T-helper 2 cell treated with Interferon-gamma antibody and Interleukin-4, amounts not matched to agents 5 μg/mL and 100 μg/mL, for 36 hours (primary cell): ENCODE data around the gene PRMT1.

Experiments used
- DNase-seq: peaks from one replicate; pipeline ENCODE4 v3.0.0; 2021; ENCODE audit warnings: low spot score
- H3K27ac Mint-ChIP-seq: one replicate; pipeline ENCODE4 v1.8.0; 2021; ENCODE audit warnings: mild to moderate bottlenecking, mixed read lengths
- H3K27me3 Mint-ChIP-seq: one replicate; pipeline ENCODE4 v1.8.0; 2021; ENCODE audit warnings: low read depth, mixed read lengths
- H3K36me3 Mint-ChIP-seq: one replicate; pipeline ENCODE4 v1.8.0; 2021; ENCODE audit warnings: low read depth, mixed read lengths
- H3K4me1 Mint-ChIP-seq: one replicate; pipeline ENCODE4 v1.8.0; 2021; ENCODE audit warnings: low read depth, mixed read lengths
- H3K4me3 Mint-ChIP-seq: one replicate; pipeline ENCODE4 v1.8.0; 2022; ENCODE audit warnings: mild to moderate bottlenecking, moderate library complexity, mixed read lengths
- H3K9me3 Mint-ChIP-seq: one replicate; pipeline ENCODE4 v1.8.0; 2021; ENCODE audit warnings: mixed read lengths

PRMT1 gene

GRCh38 chr19:49684983-49685553, 8.0 kb downstream of the PRMT1 start:
- H3K36me3 Mint-ChIP-seq, result peaks cover 37% of the 10 kb centered on the region
- no peaks in the 10 kb centered on the region for H3K9me3 Mint-ChIP-seq
- H3K4me3 Mint-ChIP-seq, result no peak overlapping the region
- no peaks in the 10 kb centered on the region for H3K27me3 Mint-ChIP-seq
- H3K27ac Mint-ChIP-seq, result no peak overlapping the region
- DNase-seq, result no peak
- H3K4me1 Mint-ChIP-seq, result peaks cover 14% of the 10 kb centered on the region

GRCh38 chr19:49685845-49686332, 8.8 kb downstream of the PRMT1 start:
- peaks cover 37% of the 10 kb centered on the region for H3K36me3 Mint-ChIP-seq
- H3K27ac Mint-ChIP-seq, result peak overlapping the region; percentile 8
- peaks cover 18% of the 10 kb centered on the region for H3K4me1 Mint-ChIP-seq
- no peak for DNase-seq
- H3K4me3 Mint-ChIP-seq, result no peak overlapping the region
- peaks cover 7% of the 10 kb centered on the region for H3K27me3 Mint-ChIP-seq
- no peaks in the 10 kb centered on the region for H3K9me3 Mint-ChIP-seq

DNA sequence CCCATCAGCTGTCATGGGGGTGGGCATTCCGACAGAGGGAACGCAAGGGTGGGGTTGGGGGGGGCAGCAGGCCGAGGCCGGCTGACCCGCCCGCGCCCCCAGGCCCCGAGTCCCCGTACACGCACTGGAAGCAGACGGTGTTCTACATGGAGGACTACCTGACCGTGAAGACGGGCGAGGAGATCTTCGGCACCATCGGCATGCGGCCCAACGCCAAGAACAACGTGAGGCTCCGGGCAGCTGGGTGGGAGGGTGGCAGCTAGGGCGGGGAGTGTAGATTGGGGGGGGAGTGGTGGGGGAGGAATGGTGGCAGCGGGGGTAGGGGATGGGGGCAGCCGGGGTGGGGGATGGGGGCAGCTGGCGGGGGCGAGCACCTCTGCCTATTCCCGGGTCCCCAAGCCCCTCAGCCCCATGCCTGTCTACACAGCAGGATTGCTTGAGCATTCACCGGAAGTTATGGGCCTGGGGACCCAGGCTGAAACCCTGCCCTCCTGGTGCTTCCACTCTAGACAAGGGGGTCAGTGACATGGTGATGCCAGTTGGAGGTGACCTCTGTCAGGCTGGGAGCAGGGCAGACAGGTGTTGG, 9.5 kb downstream of the PRMT1 start:
- Mint-ChIP-seq H3K36me3 (peaks cover 36% of the 10 kb centered on the region), H3K4me1 (peaks cover 20% of the 10 kb centered on the region), H3K9me3 (no peaks in the 10 kb centered on the region), H3K27ac (no peak overlapping the region), H3K27me3 (peaks cover 9% of the 10 kb centered on the region), H3K4me3 (no peak overlapping the region)
- DNase-seq, result no peak

- Mint-ChIP-seq H3K4me1 (peaks cover 19% of the 10 kb centered on the region), H3K27ac (no peak overlapping the region), H3K36me3 (peaks cover 31% of the 10 kb centered on the region), H3K4me3 (no peak overlapping the region), H3K9me3 (no peaks in the 10 kb centered on the region), H3K27me3 (peaks cover 9% of the 10 kb centered on the region)
- no peak for DNase-seq
Observed at GRCh38 chr19:49687150-49687549, 10.1 kb downstream of the PRMT1 start.

GRCh38 chr19:49687566-49688316, 10.7 kb downstream of the PRMT1 start:
- no peaks in the 10 kb centered on the region for H3K9me3 Mint-ChIP-seq
- peaks cover 27% of the 10 kb centered on the region for H3K36me3 Mint-ChIP-seq
- peaks cover 14% of the 10 kb centered on the region for H3K27me3 Mint-ChIP-seq
- peaks cover 16% of the 10 kb centered on the region for H3K4me1 Mint-ChIP-seq
- H3K4me3 Mint-ChIP-seq, result no peak overlapping the region
- H3K27ac Mint-ChIP-seq, result no peak overlapping the region
- no peak for DNase-seq

GRCh38 chr19:49688531-49689132, 11.6 kb downstream of the PRMT1 start:
- no peaks in the 10 kb centered on the region for H3K9me3 Mint-ChIP-seq
- H3K27ac Mint-ChIP-seq, result no peak overlapping the region
- H3K27me3 Mint-ChIP-seq, result peaks cover 17% of the 10 kb centered on the region
- no peak for DNase-seq
- no peak overlapping the region for H3K4me3 Mint-ChIP-seq
- peaks cover 26% of the 10 kb centered on the region for H3K36me3 Mint-ChIP-seq
- peaks cover 16% of the 10 kb centered on the region for H3K4me1 Mint-ChIP-seq

GRCh38 chr19:49689133-49690078, 12.3 kb downstream of the PRMT1 start, which contains the start of gene ADM5:
Gene ADM5 (plus strand): TSS chr19:49689594. CDS start chr19:49689838, 244 bp downstream.
- H3K36me3 Mint-ChIP-seq, result peaks cover 19% of the 10 kb centered on the region
- H3K4me3 Mint-ChIP-seq, result peak within 1 kb of the TSS; percentile 81
- H3K27ac Mint-ChIP-seq, result no peak within 1 kb of the TSS
- no peaks in the 10 kb centered on the region for H3K9me3 Mint-ChIP-seq
- peaks cover 16% of the 10 kb centered on the region for H3K4me1 Mint-ChIP-seq
- DNase-seq, result no peak
- peaks cover 17% of the 10 kb centered on the region for H3K27me3 Mint-ChIP-seq

DNA sequence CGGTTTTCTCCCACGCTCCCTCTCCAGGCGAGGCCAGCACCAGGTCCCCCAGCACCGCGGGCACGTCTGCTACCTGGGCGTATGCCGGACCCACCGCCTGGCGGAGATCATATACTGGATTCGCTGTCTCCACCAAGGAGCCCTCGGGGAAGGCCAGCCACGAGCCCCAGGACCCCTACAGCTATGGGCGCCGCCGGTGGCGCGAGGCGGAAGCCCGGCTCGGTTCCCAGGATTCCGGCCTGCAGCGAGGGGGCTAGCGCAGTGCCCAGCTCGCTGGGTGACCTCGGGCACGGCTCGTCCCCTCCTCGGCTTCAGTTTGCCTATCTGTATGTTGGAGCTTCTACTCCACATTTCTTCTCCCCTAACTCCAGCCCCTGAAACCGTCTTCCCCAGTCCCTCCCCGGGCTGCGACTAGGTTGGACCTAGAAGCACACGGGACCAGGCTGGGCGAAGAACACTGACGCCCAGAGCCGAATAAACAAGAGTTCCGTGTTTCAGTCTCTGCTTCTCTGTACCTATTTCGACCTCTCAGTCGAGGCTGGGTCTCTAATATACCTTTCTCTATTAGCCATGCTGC, 13.1 kb downstream of the PRMT1 start:
- Mint-ChIP-seq H3K4me3 (peak overlapping the region; percentile 81), H3K9me3 (no peaks in the 10 kb centered on the region), H3K27me3 (peaks cover 17% of the 10 kb centered on the region), H3K27ac (no peak overlapping the region), H3K36me3 (peaks cover 19% of the 10 kb centered on the region), H3K4me1 (peaks cover 16% of the 10 kb centered on the region)
- no peak for DNase-seq

GRCh38 chr19:49690656-49691242, 13.7 kb downstream of the PRMT1 start, which contains the start of gene CPT1C:
Gene CPT1C (plus strand): TSS chr19:49691116. CDS start chr19:49692253, 1,137 bp downstream.
- Mint-ChIP-seq H3K4me1 (peaks cover 16% of the 10 kb centered on the region), H3K27ac (peak within 1 kb of the TSS; percentile 39), H3K36me3 (peaks cover 15% of the 10 kb centered on the region), H3K4me3 (peak within 1 kb of the TSS; percentile 81), H3K27me3 (peaks cover 17% of the 10 kb centered on the region), H3K9me3 (no peaks in the 10 kb centered on the region)
- DNase-seq, result peak; percentile 45

DNA sequence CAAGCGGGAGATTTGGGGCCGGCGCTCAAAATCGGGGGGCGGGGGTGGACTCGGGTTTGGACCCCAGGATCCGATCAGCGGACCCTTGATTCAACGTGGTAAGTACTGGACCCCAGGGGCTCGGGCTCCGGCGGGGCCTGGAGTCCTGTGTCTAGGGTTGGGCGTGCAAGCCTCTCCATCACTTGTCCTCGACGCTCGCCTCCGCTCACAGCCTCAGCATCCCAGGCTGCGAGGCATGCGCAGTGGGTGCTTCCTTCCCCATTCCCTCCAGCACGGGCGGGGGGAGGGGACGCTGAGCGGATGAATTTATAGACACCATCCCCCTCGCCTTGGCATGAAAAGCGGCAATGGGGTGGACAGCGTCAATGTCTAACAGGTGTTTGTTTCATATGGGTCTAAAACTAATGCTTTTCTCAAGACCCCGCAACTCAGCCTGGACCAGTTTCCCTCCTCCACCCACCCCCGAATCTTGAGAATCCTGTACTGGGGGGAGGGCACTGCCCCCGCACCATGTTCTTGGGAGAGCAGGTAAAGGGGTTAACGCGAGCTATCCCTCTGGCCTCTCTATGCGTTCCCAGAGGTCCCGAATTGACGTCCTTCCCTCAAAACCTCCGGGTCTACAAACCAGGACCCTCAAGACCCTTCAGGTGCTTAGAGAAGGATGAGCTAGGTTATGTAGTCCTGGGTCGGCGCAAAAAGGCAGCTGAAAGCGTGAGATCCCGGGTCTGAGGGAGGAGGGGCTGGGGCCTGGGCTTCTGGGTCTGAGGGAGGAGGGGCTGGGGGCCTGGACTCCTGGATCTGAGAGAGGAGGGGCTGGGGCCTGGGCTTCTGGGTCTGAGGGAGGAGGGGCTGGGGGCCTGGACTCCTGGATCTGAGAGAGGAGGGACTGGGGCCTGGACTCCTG, 14.4 kb downstream of the PRMT1 start:
- Mint-ChIP-seq H3K9me3 (no peaks in the 10 kb centered on the region), H3K36me3 (peaks cover 12% of the 10 kb centered on the region), H3K4me1 (peaks cover 16% of the 10 kb centered on the region), H3K4me3 (peak overlapping the region; percentile 81), H3K27ac (no peak overlapping the region), H3K27me3 (peaks cover 17% of the 10 kb centered on the region)
- DNase-seq, result no peak

DNA sequence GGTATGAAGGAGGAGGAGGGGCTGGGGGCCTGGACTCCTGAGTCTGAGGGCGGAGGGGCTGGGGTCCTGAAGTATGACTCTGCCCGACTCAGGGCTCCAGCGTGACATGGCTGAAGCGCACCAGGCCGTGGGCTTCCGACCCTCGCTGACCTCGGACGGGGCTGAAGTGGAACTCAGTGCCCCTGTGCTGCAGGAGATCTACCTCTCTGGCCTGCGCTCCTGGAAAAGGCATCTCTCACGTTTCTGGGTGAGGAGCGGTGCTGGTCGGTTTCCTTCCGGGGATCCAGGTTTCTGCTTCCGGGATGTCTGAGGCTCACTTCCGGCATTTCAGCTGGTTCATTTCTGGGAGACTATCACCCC, 15.1 kb downstream of the PRMT1 start:
- peaks cover 17% of the 10 kb centered on the region for H3K27me3 Mint-ChIP-seq
- DNase-seq, result no peak
- H3K4me1 Mint-ChIP-seq, result peaks cover 15% of the 10 kb centered on the region
- peaks cover 9% of the 10 kb centered on the region for H3K36me3 Mint-ChIP-seq
- no peaks in the 10 kb centered on the region for H3K9me3 Mint-ChIP-seq
- no peak overlapping the region for H3K27ac Mint-ChIP-seq
- no peak overlapping the region for H3K4me3 Mint-ChIP-seq

DNA sequence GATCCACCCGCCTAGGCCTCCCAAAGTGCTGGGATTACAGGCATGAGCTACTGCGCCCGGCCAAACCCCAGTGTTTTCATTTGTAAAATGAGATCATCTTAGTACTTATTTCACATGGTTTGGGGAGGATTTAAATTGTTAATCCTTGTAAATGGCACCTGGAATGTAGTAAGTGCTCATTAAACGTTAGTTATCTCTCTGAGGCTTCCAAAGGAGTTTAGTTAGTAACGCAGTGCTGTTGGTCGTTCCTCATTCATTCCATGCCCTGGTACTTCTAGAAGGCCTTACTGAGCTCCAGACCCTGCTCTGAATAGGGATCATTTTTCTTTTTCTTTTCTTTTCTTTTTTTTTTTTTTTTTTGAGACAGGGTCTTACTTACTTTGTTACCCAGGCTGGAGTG, 19.0 kb downstream of the PRMT1 start:
- Mint-ChIP-seq H3K4me1 (peaks cover under 1% of the 10 kb centered on the region), H3K36me3 (no peaks in the 10 kb centered on the region), H3K9me3 (no peaks in the 10 kb centered on the region), H3K4me3 (no peak overlapping the region), H3K27me3 (peaks cover 8% of the 10 kb centered on the region), H3K27ac (no peak overlapping the region)
- DNase-seq, result no peak
